Middle frontal gyrus (tissue), 1 donor: Measurements from ENCODE around the gene ADAM33.

ENCODE experiments used
- DNase-seq: peaks from one replicate; pipeline ENCODE4 v3.0.0-alpha.2; 2015; ENCODE audit warnings: low spot score; ENCODE audit errors: extremely low spot score

ADAM33 gene

GRCh38 chr20:3710011-3710466 lies 28.2 kb upstream of the ADAM33 start:
- DNase-seq = no peak

- no peak for DNase-seq
These were observed 25.7 kb upstream of the ADAM33 start for GRCh38 chr20:3707508-3707899.

- DNase-seq = no peak
These were observed 25.1 kb upstream of the ADAM33 start for GRCh38 chr20:3706774-3707507.

GRCh38 chr20:3705970-3706739 lies 24.3 kb upstream of the ADAM33 start:
- no peak for DNase-seq

GRCh38 chr20:3705491-3705969 lies 23.7 kb upstream of the ADAM33 start:
- no peak for DNase-seq

- no peak for DNase-seq
These were observed 22.3 kb upstream of the ADAM33 start for GRCh38 chr20:3704087-3704486.

- no peak for DNase-seq
These were observed 21.0 kb upstream of the ADAM33 start for GRCh38 chr20:3702611-3703391.

GRCh38 chr20:3701061-3701998 lies 19.5 kb upstream of the ADAM33 start:
- no peak for DNase-seq

GRCh38 chr20:3699037-3699436 lies 17.2 kb upstream of the ADAM33 start:
- no peak for DNase-seq

GRCh38 chr20:3698591-3699001 lies 16.8 kb upstream of the ADAM33 start:
- DNase-seq = no peak

- DNase-seq = no peak
These were observed 15.9 kb upstream of the ADAM33 start for GRCh38 chr20:3697588-3698305.

- no peak for DNase-seq
These were observed 15.2 kb upstream of the ADAM33 start for GRCh38 chr20:3696745-3697587.

- no peak for DNase-seq
These were observed 14.4 kb upstream of the ADAM33 start for GRCh38 chr20:3696200-3696599.

GRCh38 chr20:3694864-3695263 lies 13.1 kb upstream of the ADAM33 start:
- no peak for DNase-seq

- DNase-seq = no peak
These were observed 11.6 kb upstream of the ADAM33 start for GRCh38 chr20:3693376-3693775.

GRCh38 chr20:3692706-3693294 lies 11.0 kb upstream of the ADAM33 start:
- DNase-seq = no peak

GRCh38 chr20:3691897-3692296 lies 10.1 kb upstream of the ADAM33 start:
- DNase-seq = no peak

- no peak for DNase-seq
These were observed 9.5 kb upstream of the ADAM33 start for GRCh38 chr20:3691306-3691705.

GRCh38 chr20:3690413-3690812 lies 8.6 kb upstream of the ADAM33 start:
- no peak for DNase-seq
